ENCODE results near the gene APIP. TPM values are rescaled to one million over a fixed set of nuclear protein-coding genes. Genes with fewer than 3 reads are reported as not detected.
"Not testable (repeated sequence)": the region's sequence is repeated elsewhere in the genome, so short reads cannot be mapped to it uniquely, and the experiment has no call there.

The APIP gene
- total RNA-seq, 1 experiment from 2014 or later: 24.3 TPM

GRCh38 chr11:34897171-34897870, 18.9 kb downstream of the APIP start:
- H3K4me3 Mint-ChIP-seq: no peak overlapping the region
- no peaks in the 10 kb centered on the region for H3K4me1 Mint-ChIP-seq
- TF ChIP-seq FOXK1 (CRISPR knock-in tag; IDR thresholded peaks at IDR 0.05) (no peak), ZMAT4 (CRISPR knock-in tag; IDR thresholded peaks at IDR 0.05) (no peak), MLX (CRISPR knock-in tag; IDR thresholded peaks at IDR 0.05) (no peak), RORB (CRISPR knock-in tag; IDR thresholded peaks at IDR 0.05) (no peak), HMGXB4 (CRISPR knock-in tag; IDR thresholded peaks at IDR 0.05) (no peak), CREM (CRISPR knock-in tag; IDR thresholded peaks at IDR 0.05) (no peak), CBFB (CRISPR knock-in tag; IDR thresholded peaks at IDR 0.05; ENCODE audit: low read depth) (no peak), EMX1 (CRISPR knock-in tag; IDR thresholded peaks at IDR 0.05) (no peak), USF1 (CRISPR knock-in tag; IDR thresholded peaks at IDR 0.05) (no peak), FOXJ3 (CRISPR knock-in tag; IDR thresholded peaks at IDR 0.05; ENCODE audit: borderline replicate concordance) (no peak), SMAD3 (CRISPR knock-in tag; IDR thresholded peaks at IDR 0.05; ENCODE audit: borderline replicate concordance) (no peak), PRDM15 (CRISPR knock-in tag; IDR thresholded peaks at IDR 0.05) (no peak)
- H3K27ac Mint-ChIP-seq: no peak overlapping the region
- ATAC-seq (no peak), DNase-seq (ENCODE audit: low spot score) (no peak)
- ChIA-PET CTCF (interaction anchor here (0.8 kb wide), 1 partner anchor 28 kb away, joined by 3 read pairs; no protein-coding TSS in a partner anchor), POLR2A (no interaction called here)
- peaks cover 3% of the 10 kb centered on the region for H3K27me3 Mint-ChIP-seq (ENCODE audit: low read depth)
- peaks cover 57% of the 10 kb centered on the region for H3K36me3 Mint-ChIP-seq
- H3K9me3 Mint-ChIP-seq: peaks cover 52% of the 10 kb centered on the region

- H3K4me3 Mint-ChIP-seq; H3K4me1 Mint-ChIP-seq; CTCF ChIA-PET; H3K27me3 Mint-ChIP-seq (ENCODE audit: low read depth); POLR2A ChIA-PET; ATAC-seq; DNase-seq (ENCODE audit: low spot score); H3K27ac Mint-ChIP-seq: not testable (repeated sequence)
- Mint-ChIP-seq H3K36me3 (peaks cover 48% of the 10 kb centered on the region), H3K9me3 (peaks cover 44% of the 10 kb centered on the region)
Measured at GRCh38 chr11:34896191-34896590, 20.0 kb downstream of the APIP start.

- Mint-ChIP-seq H3K36me3 (peaks cover 23% of the 10 kb centered on the region), H3K27ac (no peak overlapping the region), H3K27me3 (ENCODE audit: low read depth) (peaks cover 3% of the 10 kb centered on the region; the same call in 1 of the 2 replicates), H3K4me1 (no peaks in the 10 kb centered on the region), H3K4me3 (no peak overlapping the region), H3K9me3 (peaks cover 20% of the 10 kb centered on the region)
- POLR2A ChIA-PET: no interaction called here
- DNase-seq (ENCODE audit: low spot score) (no peak), ATAC-seq (no peak)
- CTCF ChIA-PET: interaction anchor here (0.6 kb wide), 1 partner anchor 526 kb away, joined by 5 read pairs; no protein-coding TSS in a partner anchor
- TF ChIP-seq ZNF671 (CRISPR knock-in tag; IDR thresholded peaks at IDR 0.05): no peak
- TF ChIP-seq ZNF532 (CRISPR knock-in tag; IDR thresholded peaks at IDR 0.05; ENCODE audit: borderline replicate concordance): no peak
Measured at GRCh38 chr11:34893416-34893815, 22.8 kb downstream of the APIP start.
